OCI-M2 (cell line): ENCODE measurements around the gene ARL14EP.

ENCODE experiments used
- DNase-seq: peaks from one replicate; lab custom pipeline; 2025; ENCODE audit not compliant: unreplicated experiment; lab: John Stamatoyannopoulos, UW

Gene ARL14EP

GRCh38 chr11:30326906-30327305 is 4.0 kb downstream of the ARL14EP start:
- DNase-seq = no peak

- no peak for DNase-seq
Measured at GRCh38 chr11:30328681-30329080, 5.8 kb downstream of the ARL14EP start.

DNA sequence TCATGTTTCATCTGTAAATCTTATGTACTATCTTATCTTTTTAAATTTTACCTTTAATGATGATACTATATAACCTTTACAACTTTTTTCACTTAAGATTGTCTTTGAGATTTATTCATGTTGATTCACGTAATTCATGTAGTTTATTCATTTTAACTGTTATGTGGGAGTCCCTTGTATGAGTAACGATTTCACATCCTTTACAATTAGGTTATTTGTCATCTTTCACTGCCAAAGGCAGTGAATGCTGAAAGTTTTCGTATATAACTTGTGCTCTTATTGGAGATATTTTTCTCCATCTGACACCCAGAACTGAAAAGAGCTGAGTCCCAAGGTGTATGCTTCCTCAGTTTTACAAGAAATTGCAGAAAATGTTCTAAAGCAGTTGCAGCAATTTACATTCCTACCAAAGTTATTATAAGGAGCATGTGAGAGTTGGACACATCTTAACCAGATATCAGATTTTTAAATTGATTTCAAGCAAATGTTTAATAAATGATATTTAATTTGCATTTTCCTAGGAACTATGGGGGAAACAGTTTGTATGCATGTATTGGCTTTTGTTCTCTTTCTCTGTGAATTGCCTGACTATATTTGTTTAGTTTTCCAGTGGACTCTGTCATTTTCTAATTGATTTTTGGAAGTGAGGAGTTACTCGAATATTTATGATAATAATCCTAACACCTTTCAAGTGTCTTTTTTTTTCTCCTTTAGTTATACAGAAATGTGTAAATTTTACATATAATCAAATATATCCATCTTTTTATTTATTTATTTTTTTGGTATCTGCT is 6.4 kb downstream of the ARL14EP start:
- no peak for DNase-seq

DNA sequence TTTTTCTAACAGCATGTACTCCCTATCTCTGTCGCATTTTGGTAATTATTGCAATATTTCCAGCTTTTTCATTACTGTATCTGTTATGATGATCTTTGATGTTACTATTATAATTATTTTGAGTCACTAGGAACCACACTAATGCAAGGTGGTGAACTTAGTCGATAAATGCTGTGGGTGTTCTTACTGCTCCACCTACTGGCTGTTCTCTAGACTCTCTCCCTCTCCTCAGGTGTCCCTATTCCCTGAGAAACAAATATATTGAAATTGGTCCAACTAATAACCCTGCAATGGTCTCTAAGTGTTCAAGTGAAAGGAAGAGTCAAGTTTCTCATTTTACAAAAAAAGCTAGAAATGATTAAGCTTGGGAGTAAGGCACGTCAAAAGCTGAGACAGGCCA is 10.5 kb downstream of the ARL14EP start:
- DNase-seq = no peak

- no peak for DNase-seq
Measured at GRCh38 chr11:30342736-30343166, 19.8 kb downstream of the ARL14EP start.

GRCh38 chr11:30344085-30344484 is 21.2 kb downstream of the ARL14EP start:
- DNase-seq = no peak

DNA sequence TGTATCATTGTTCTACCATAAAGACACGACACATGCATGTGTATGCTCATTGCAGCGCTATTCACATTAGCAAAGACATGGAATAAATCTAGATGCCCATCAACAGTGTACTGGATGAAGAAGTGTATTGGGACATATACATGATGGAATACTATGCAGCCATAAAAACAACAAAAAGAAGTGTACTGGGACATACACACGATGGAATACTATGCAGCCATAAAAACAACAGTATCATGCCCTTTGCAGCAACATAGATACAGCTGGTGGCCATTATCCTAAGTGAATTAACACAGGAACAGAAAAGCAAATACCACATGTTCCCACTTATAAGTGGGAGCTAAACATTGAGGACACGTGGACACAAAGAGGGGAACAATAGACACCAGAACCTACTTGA is 22.7 kb downstream of the ARL14EP start:
- DNase-seq = no peak

DNA sequence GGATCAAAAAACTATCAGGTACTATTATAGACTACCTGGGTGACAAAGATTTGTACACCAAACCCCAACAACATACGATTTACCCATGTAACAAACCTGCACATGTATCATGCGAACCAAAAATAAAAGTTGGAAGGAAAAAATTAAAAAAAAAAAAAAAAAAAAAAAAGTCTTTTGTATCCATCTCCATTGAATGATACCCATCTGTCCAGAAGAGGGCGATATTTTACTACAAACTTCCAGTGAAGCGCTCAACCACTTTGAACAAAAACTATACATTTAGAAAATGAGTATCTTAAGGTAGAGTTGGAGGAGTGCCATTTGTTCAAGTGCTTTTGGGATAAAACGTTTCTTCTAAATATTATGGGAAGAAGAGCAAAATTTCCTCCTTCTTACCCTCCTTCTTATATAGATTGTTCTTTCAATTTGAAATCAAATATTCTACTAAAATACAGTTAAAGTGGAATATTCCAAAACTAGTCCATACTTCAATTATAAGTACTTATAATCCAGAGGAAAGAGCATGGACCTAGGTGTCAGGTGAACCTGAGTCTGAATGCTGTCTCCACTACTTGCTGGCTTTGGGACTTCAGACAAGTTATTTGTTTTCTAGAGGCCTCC is 23.3 kb downstream of the ARL14EP start:
- DNase-seq = no peak

GRCh38 chr11:30348035-30348434 is 25.1 kb downstream of the ARL14EP start:
- no peak for DNase-seq

- DNase-seq = no peak
Measured at GRCh38 chr11:30349885-30350284, 27.0 kb downstream of the ARL14EP start.

DNA sequence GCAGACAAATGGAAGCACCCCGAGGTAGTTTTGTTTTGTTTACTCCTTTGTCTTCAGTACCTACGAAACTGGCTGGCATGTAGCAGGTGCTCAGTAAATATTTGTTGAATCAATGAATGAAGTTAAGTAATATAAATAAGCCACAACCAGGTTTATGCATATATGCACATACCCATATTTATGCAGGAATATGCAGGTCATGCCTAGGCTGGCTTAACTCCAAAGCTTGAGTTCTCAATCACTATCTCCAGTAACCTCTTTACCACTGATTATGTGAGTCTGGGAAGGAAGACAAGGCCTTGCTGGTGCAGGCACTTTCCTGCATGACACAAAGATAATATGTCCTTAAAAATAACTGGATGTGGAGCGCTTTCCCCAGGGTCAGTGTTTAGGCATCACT is 27.5 kb downstream of the ARL14EP start:
- no peak for DNase-seq

- no peak for DNase-seq
Measured at GRCh38 chr11:30351061-30351460, 28.2 kb downstream of the ARL14EP start.

- no peak for DNase-seq
Measured at GRCh38 chr11:30356391-30356790, 33.5 kb downstream of the ARL14EP start.

GRCh38 chr11:30357872-30358271 is 35.0 kb downstream of the ARL14EP start:
- DNase-seq = no peak

DNA sequence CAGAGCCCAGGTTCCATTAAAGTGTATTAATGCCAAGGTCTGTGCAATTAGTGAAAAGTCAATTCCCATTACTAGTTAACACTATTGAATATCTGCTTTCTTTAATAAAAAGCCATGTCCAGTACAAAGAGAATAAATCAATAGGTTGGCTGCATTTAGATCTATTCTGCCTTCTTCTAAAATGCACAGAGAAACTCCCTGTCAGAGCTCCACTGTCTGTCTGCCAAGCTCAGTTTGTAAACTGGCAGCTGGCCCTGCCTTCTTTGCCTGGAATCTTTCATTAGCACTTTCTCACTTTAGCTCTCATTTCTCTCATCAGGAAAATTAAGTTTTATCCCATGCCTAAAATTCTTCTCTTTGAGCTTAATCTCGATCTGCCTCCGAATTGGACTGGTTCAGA is 35.6 kb downstream of the ARL14EP start:
- DNase-seq = no peak

GRCh38 chr11:30360741-30361140 is 37.8 kb downstream of the ARL14EP start:
- DNase-seq = no peak

GRCh38 chr11:30364139-30364836 is 41.4 kb downstream of the ARL14EP start:
- DNase-seq = no peak

DNA sequence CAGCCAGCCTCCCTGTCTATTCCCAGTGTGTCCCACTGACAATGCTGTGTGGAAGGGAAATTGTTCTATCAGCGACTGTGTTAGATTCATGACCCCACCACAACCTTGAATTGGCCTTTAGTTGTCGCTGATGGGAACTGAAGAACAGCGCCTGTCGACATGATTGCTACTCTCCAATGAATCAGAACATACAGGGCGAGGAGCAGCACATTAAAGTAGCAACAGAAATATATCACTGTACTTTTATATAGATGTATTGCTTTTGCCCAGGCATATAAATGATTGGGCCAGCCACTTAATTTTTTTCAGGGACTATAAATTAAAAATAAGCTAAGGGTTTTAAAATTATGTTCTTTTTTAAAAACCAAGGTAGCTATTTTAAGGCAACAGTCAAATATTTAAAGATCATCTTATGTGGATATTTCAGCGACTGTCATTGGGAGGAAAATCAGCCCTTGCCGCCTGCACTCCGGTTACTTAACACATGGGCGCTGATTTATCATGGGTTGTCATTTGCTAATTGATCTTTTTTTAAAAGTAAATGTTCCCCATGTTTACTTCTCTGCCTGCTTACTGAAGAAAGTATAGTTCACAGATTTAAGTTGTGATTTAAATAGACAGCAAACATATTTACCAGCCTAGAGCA is 42.1 kb downstream of the ARL14EP start:
- DNase-seq = no peak

GRCh38 chr11:30365793-30366517 is 43.1 kb downstream of the ARL14EP start:
- DNase-seq = no peak

DNA sequence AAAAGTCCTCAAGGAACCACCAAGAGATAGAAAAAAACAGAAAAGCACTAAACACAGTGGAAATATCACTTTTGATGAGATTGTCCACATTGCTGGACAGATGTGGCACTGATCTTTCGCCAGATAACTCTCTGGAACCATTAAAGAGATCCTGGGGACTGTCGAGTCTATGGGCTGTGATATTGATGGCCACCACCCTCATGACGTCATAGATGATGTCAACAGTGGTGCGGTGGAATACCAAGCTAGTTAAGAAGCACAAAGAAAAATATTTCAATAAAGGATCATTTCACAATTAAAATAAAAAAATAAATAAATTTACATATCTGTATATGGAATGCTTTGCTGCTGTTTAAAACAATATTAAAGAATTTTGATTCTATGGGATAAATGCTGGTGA is 45.5 kb downstream of the ARL14EP start:
- DNase-seq = no peak

- DNase-seq = no peak
Measured at GRCh38 chr11:30370164-30370563, 47.3 kb downstream of the ARL14EP start.
